Measurements from ENCODE around the gene SART1.

DNA sequence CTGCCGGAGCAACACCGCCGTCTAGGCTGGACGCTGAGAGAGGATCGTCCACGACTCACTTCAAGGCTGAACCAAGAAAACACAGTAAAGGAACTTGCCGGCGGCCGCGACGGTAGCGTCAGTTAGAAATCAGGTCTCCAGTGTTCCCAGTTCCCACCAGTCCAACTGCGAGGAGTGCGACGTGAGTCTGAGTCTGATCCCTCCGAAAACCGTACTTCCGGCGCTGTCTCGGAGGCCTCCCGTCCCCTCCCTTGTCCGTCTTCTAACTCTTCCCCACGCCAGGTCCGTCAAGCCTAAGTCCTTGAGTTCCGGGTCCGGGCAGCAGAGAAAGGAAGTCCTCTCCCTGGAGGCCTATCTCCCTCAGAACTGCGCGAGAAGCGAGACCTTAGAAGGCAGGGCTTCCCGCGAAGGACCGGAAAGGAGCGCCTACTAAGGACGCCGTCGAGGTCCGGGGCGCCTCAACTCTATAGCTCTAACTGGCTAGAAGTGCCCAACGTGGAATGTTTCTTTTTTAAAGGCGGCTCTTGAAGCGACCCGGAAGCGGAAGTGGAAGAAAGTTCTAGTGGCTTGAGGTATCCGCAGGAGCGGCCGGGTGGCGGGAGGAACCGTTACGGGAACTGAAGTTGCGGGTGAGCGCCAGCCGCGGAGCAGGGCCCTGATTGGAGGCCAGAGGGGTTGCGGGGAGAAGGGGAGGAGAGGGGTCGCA lies 40.6 kb downstream of the SART1 start, which contains the start of the genes BANF1 and EIF1AD:
- TF ChIP-seq POLR2A (IDR thresholded peaks at IDR 0.05) (peak; percentile 17 to 56), POLR2AphosphoS5 (IDR thresholded peaks at IDR 0.05) (peak; percentile 77 to 90 (median 84))
- TF ChIP-seq, protein P1, sequence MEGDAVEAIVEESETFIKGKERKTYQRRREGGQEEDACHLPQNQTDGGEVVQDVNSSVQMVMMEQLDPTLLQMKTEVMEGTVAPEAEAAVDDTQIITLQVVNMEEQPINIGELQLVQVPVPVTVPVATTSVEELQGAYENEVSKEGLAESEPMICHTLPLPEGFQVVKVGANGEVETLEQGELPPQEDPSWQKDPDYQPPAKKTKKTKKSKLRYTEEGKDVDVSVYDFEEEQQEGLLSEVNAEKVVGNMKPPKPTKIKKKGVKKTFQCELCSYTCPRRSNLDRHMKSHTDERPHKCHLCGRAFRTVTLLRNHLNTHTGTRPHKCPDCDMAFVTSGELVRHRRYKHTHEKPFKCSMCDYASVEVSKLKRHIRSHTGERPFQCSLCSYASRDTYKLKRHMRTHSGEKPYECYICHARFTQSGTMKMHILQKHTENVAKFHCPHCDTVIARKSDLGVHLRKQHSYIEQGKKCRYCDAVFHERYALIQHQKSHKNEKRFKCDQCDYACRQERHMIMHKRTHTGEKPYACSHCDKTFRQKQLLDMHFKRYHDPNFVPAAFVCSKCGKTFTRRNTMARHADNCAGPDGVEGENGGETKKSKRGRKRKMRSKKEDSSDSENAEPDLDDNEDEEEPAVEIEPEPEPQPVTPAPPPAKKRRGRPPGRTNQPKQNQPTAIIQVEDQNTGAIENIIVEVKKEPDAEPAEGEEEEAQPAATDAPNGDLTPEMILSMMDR (IDR thresholded peaks at IDR 0.05), result no peak

All from sigmoid colon (tissue), 4 donors.